IPS-20b (cell line): Measurements from ENCODE around the gene ARHGAP30.

Experiments used
- H3K27ac ChIP-seq: one replicate; pipeline ENCODE4 v1.5.1; 2013; ENCODE audit warnings: low read length
- H3K27me3 ChIP-seq: 2 replicates; pipeline ENCODE4 v1.6.1; 2013; ENCODE audit warnings: mild to moderate bottlenecking, low read length, inconsistent platforms; ENCODE audit not compliant: insufficient read depth
- H3K36me3 ChIP-seq: 2 replicates; pipeline ENCODE4 v1.6.1; 2013; ENCODE audit warnings: low read depth, mild to moderate bottlenecking, inconsistent platforms, low read length, moderate library complexity; ENCODE audit not compliant: insufficient read depth
- H3K4me1 ChIP-seq: 2 replicates; pipeline ENCODE4 v1.6.1; 2013; ENCODE audit warnings: mild to moderate bottlenecking, control low read depth, inconsistent platforms, low read length, moderate library complexity; ENCODE audit not compliant: insufficient read depth
- H3K4me3 ChIP-seq: 2 replicates; pipeline ENCODE4 v1.5.1; 2013; ENCODE audit warnings: mild to moderate bottlenecking, low read length, inconsistent platforms
- H3K9ac ChIP-seq: 2 replicates; pipeline ENCODE4 v1.6.1; 2013; ENCODE audit warnings: low read depth, mild to moderate bottlenecking, inconsistent platforms, low read length, moderate library complexity
- H3K9me3 ChIP-seq: 2 replicates; pipeline ENCODE4 v1.6.1; 2013; ENCODE audit warnings: mild to moderate bottlenecking, low read depth, low read length, inconsistent platforms; ENCODE audit not compliant: insufficient read depth

ARHGAP30 gene

DNA sequence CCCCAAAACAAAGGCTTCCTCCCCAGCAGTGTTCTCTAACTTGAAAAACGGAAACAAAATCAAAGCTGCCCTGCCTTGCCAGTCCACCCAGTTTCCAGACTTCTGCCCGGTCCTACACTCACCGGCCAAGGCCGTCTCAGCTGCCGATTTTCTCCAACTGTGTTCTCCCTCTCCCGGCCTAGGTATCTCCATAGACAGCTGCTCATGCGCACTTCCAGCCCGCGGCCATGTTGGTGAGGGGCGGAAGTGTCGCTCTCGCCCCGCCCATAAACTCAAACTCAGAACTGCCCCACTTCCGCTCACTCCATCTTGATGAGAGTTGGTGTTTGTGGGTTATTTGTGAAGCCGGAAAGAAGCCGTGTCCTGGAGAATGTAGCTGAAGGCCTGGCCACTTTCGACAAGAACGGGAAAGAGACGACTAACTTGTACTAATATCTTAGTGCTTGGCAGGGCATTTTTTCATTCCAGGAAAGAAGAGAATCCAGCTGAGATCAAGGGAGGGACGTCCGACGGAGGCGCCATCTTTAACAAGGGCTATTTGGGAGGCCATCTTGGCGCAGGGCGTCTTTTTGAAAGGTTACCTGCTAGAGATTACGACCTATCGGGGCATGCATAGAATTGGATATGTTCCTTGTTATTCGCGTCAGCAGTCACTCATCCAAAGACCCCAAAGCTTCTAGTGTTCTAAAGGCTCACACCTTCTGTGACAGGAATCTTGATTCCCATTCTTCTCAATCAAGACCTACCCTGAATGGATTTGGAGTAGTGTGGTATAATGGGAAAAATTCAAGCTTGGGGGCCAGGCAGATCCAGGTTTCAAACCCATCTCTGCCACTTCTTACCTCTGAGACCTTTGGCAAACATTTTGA, 23.7 kb downstream of the ARHGAP30 start, which contains the start of gene USF1:
TSS of gene USF1 (minus strand) at position 242 of the 869 bp plus-strand sequence. CDS start 2,702 bp downstream, outside the sequence.
- Histone ChIP-seq H3K4me3 (peak within 1 kb of the TSS; percentile 86), H3K36me3 (peaks cover 25% of the 10 kb centered on the region), H3K9ac (peak within 1 kb of the TSS; percentile 89), H3K9me3 (peaks cover 2% of the 10 kb centered on the region; the same call in 1 of the 2 replicates), H3K27ac (peak within 1 kb of the TSS; percentile 96), H3K27me3 (peaks cover 28% of the 10 kb centered on the region), H3K4me1 (peaks cover 2% of the 10 kb centered on the region; the same call in 1 of the 2 replicates)

DNA sequence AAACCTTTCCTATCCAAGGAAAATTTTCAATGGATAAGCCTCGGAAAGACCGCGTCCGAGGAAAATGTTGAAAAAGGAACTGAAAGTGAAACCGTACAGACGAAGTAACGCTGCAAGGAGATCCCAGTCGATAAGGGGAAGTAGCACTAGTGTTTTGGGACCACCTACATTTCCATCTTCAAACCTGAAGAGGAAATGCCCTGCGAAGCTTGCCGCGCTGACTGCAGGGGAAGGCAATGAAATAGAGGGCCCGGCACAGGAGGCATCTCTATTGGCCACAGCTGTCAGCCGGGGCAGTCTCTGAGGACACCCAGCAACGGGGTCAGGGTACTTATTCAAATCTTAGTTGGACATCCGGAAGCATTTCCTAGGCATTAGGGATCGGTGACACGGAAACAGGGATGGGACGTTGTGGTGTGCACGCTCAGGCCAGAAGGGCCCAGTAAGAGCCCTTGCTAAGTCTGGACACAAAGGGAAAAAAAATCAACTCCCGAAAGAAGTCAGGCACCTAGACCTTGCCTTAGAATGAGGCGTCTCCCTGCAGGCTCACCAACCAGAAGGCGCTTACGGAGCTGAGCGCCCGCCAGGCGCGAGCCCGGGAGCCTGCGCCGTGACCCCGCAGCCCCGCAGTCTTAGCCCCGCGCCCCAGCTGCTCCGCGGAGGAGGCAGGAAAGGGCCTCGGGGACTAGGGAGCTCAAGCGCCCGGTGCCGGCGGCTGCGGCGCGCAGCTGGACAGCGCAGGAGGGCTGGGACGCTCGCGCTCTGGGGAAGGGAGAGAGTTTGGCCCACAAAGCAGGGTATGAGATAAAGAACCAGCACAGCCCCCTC, 24.6 kb downstream of the ARHGAP30 start:
- Histone ChIP-seq H3K36me3 (peaks cover 33% of the 10 kb centered on the region), H3K9ac (peak overlapping the region; percentile 89), H3K9me3 (peaks cover 2% of the 10 kb centered on the region; the same call in 1 of the 2 replicates), H3K4me3 (peak overlapping the region; percentile 86), H3K27ac (peak overlapping the region; percentile 96), H3K27me3 (peaks cover 28% of the 10 kb centered on the region), H3K4me1 (peaks cover 2% of the 10 kb centered on the region; the same call in 1 of the 2 replicates)

DNA sequence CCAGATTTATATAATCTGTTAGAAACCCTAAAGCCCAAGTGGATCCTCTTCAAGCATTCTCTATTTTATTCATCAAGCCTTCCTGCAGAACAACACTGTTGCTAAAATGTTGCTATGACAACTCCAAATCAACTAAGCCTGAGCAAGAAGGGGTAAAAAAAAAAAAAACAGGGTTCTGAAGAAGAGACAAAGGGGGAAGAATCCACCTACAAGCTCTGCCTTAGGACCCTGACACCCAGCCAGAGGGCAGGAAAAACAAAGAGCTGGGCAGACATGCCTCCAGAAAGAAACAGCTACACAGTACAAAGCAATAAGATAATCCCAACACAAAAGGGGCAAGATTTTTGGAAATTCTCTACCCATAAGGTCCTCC, 25.2 kb downstream of the ARHGAP30 start:
- Histone ChIP-seq H3K27me3 (peaks cover 28% of the 10 kb centered on the region), H3K9ac (peak overlapping the region; percentile 89), H3K9me3 (peaks cover 2% of the 10 kb centered on the region; the same call in 1 of the 2 replicates), H3K27ac (no peak overlapping the region), H3K36me3 (peaks cover 39% of the 10 kb centered on the region), H3K4me1 (peaks cover 2% of the 10 kb centered on the region; the same call in 1 of the 2 replicates), H3K4me3 (peak overlapping the region; percentile 86)

- peaks cover 49% of the 10 kb centered on the region for H3K36me3 ChIP-seq
- H3K4me1 ChIP-seq = peaks cover 10% of the 10 kb centered on the region; the same call in 1 of the 2 replicates
- H3K9me3 ChIP-seq = no peaks in the 10 kb centered on the region
- H3K27ac ChIP-seq = no peak overlapping the region
- no peaks in the 10 kb centered on the region for H3K27me3 ChIP-seq
- H3K9ac ChIP-seq = no peak overlapping the region
- no peak overlapping the region for H3K4me3 ChIP-seq
Measured at GRCh38 chr1:161039546-161039945, 30.1 kb downstream of the ARHGAP30 start.

- Histone ChIP-seq H3K27ac (no peak overlapping the region), H3K9ac (no peak overlapping the region), H3K36me3 (peaks cover 49% of the 10 kb centered on the region), H3K27me3 (no peaks in the 10 kb centered on the region), H3K9me3 (no peaks in the 10 kb centered on the region), H3K4me3 (no peak overlapping the region), H3K4me1 (peaks cover 10% of the 10 kb centered on the region; the same call in 1 of the 2 replicates)
Measured at GRCh38 chr1:161039154-161039545, 30.5 kb downstream of the ARHGAP30 start.

GRCh38 chr1:161038523-161039153, 31.1 kb downstream of the ARHGAP30 start, which contains the start of gene TSTD1:
TSTD1 (minus strand) TSS chr1:161038964; CDS start chr1:161038889, 75 bp downstream.
- H3K27ac ChIP-seq = no peak within 1 kb of the TSS
- no peaks in the 10 kb centered on the region for H3K9me3 ChIP-seq
- peaks cover 49% of the 10 kb centered on the region for H3K36me3 ChIP-seq
- no peak within 1 kb of the TSS for H3K9ac ChIP-seq
- peaks cover 10% of the 10 kb centered on the region; the same call in 1 of the 2 replicates for H3K4me1 ChIP-seq
- H3K4me3 ChIP-seq = no peak within 1 kb of the TSS
- H3K27me3 ChIP-seq = no peaks in the 10 kb centered on the region

DNA sequence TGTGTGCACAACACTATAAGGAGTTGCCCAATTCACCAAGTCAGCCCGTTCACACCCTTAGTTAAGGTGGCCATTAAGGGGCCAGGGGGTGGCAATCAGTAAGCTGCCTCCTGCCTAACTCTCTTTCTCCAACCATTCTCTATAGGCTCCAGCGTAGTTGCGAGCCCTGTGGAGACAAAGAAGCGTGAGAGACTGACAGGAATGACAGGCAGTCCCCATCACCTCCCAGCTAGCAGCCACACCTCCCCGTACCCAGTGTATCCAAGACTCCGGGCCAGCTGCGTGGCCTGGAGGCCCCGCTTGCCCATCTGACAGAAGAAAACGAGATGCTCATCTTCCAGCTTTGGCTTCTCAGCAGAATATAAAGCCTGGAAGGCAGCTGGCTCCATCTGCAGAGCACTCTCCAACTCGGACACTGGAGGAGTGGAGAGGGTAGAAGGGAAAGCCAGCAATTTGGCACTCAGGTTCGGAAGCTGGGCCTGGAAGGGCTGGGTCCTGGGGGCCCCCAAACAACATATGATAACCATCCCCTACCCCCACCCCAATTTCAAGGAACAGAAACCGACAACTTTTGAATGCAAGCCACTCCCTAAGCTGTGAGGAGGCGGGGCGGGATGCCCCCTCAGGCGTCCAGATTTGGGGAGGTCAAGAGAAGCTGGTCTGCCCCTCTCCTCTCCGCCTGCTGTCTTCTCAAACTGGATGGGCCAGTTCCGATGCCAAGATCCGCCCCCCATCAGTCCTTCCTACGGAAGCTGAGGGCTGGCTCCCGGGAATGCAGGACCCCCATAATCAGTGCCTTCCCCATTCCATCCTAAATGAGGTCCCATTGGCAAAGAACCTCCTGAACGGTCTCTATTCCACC, 31.8 kb downstream of the ARHGAP30 start:
- peaks cover 10% of the 10 kb centered on the region; the same call in 1 of the 2 replicates for H3K4me1 ChIP-seq
- H3K9me3 ChIP-seq = no peaks in the 10 kb centered on the region
- no peak overlapping the region for H3K9ac ChIP-seq
- no peak overlapping the region for H3K27ac ChIP-seq
- H3K4me3 ChIP-seq = no peak overlapping the region
- peaks cover 44% of the 10 kb centered on the region for H3K36me3 ChIP-seq
- no peaks in the 10 kb centered on the region for H3K27me3 ChIP-seq

GRCh38 chr1:161033751-161034150, 35.9 kb downstream of the ARHGAP30 start:
- Histone ChIP-seq H3K9me3 (no peaks in the 10 kb centered on the region), H3K9ac (no peak overlapping the region), H3K27me3 (no peaks in the 10 kb centered on the region), H3K4me1 (peaks cover 10% of the 10 kb centered on the region; the same call in 1 of the 2 replicates), H3K36me3 (peaks cover 6% of the 10 kb centered on the region; the same call in 1 of the 2 replicates), H3K4me3 (no peak overlapping the region), H3K27ac (no peak overlapping the region)

- Histone ChIP-seq H3K9me3 (no peaks in the 10 kb centered on the region), H3K27me3 (no peaks in the 10 kb centered on the region), H3K4me1 (peaks cover 10% of the 10 kb centered on the region; the same call in 1 of the 2 replicates), H3K36me3 (peaks cover 2% of the 10 kb centered on the region; the same call in 1 of the 2 replicates), H3K4me3 (no peak overlapping the region), H3K9ac (no peak overlapping the region), H3K27ac (no peak overlapping the region)
Measured at GRCh38 chr1:161032409-161032808, 37.3 kb downstream of the ARHGAP30 start.

GRCh38 chr1:161031874-161032273, 37.8 kb downstream of the ARHGAP30 start:
- no peaks in the 10 kb centered on the region for H3K36me3 ChIP-seq
- no peak overlapping the region for H3K9ac ChIP-seq
- no peak overlapping the region for H3K27ac ChIP-seq
- no peak overlapping the region for H3K4me3 ChIP-seq
- peaks cover 10% of the 10 kb centered on the region; the same call in 1 of the 2 replicates for H3K4me1 ChIP-seq
- H3K9me3 ChIP-seq = no peaks in the 10 kb centered on the region
- H3K27me3 ChIP-seq = no peaks in the 10 kb centered on the region
